OCI-M1 (cell line): Measurements from ENCODE around the gene VAT1.
"Not testable (repeated sequence)": the region's sequence is repeated elsewhere in the genome, so short reads cannot be mapped to it uniquely, and the experiment has no call there.

Experiments used
- DNase-seq: peaks from one replicate; lab custom pipeline; 2025; lab: John Stamatoyannopoulos, UW

The VAT1 gene

GRCh38 chr17:43006639-43007551 lies 15.3 kb downstream of the VAT1 start, which contains the start of gene IFI35:
TSS of gene IFI35 (plus strand) at chr17:43006784. CDS start at chr17:43006948, 164 bp downstream.
- peak; percentile 94 for DNase-seq

GRCh38 chr17:43003542-43004172 lies 18.5 kb downstream of the VAT1 start:
- peak; percentile 34 for DNase-seq

- not testable (repeated sequence) for DNase-seq
Observed at GRCh38 chr17:43000894-43001293, 21.3 kb downstream of the VAT1 start.

GRCh38 chr17:42999003-42999525 lies 23.1 kb downstream of the VAT1 start:
- DNase-seq: no peak

- DNase-seq: peak; percentile 100
Observed at GRCh38 chr17:42997984-42998938, 23.9 kb downstream of the VAT1 start, which contains the start of gene RPL27. TSS of gene RPL27 (plus strand) at chr17:42998419. CDS start at chr17:42998751, 332 bp downstream.

- peak; percentile 74 for DNase-seq
Observed at GRCh38 chr17:42997390-42997983, 24.7 kb downstream of the VAT1 start.

GRCh38 chr17:42993913-42994312 lies 28.3 kb downstream of the VAT1 start:
- not testable (repeated sequence) for DNase-seq

GRCh38 chr17:42992872-42993271 lies 29.3 kb downstream of the VAT1 start:
- no peak for DNase-seq

GRCh38 chr17:42991471-42991870 lies 30.7 kb downstream of the VAT1 start:
- DNase-seq: no peak

- DNase-seq: no peak
Observed at GRCh38 chr17:42989726-42990652, 32.2 kb downstream of the VAT1 start.

- no peak for DNase-seq
Observed at GRCh38 chr17:42989141-42989540, 33.0 kb downstream of the VAT1 start.

- peak; percentile 80 for DNase-seq
Observed at GRCh38 chr17:42985225-42985624, 37.0 kb downstream of the VAT1 start.

- DNase-seq: no peak
Observed at GRCh38 chr17:42982266-42982665, 39.9 kb downstream of the VAT1 start.

GRCh38 chr17:42980766-42981397 lies 41.3 kb downstream of the VAT1 start:
- DNase-seq: peak; percentile 59

GRCh38 chr17:42980274-42980765 lies 41.9 kb downstream of the VAT1 start, which contains the start of gene RUNDC1:
TSS of gene RUNDC1 (plus strand) at chr17:42980565. CDS start at chr17:42980577, 12 bp downstream.
- DNase-seq: peak; percentile 88

GRCh38 chr17:42979511-42980273 lies 42.5 kb downstream of the VAT1 start, which contains the start of gene PTGES3L:
TSS of gene PTGES3L (minus strand) at chr17:42980080. CDS start at chr17:42980053, 27 bp downstream.
- DNase-seq: peak; percentile 80

- not testable (repeated sequence) for DNase-seq
Observed at GRCh38 chr17:42975701-42976100, 46.5 kb downstream of the VAT1 start.

GRCh38 chr17:42975265-42975664 lies 46.9 kb downstream of the VAT1 start:
- DNase-seq: no peak
